HCT116 (cell line): ENCODE results near the gene KRTAP12-2.
"Not testable (repeated sequence)": the region's sequence is repeated elsewhere in the genome, so short reads cannot be mapped to it uniquely, and the experiment has no call there.

ENCODE experiments used
- EZH2phosphoT487 ChIP-seq: fragments of 200-600 bp; IDR thresholded peaks from 2 replicates; pipeline ENCODE4 v1.6.1; 2018; ENCODE audit warnings: antibody characterized with exemption, borderline replicate concordance
- JUND ChIP-seq: IDR thresholded peaks from 2 replicates; pipeline ENCODE4 v1.6.1; 2012

GRCh38 chr21:44646366-44647221 lies 20.1 kb downstream of the KRTAP12-2 start, which contains the start of gene KRTAP10-11:
- TF ChIP-seq EZH2phosphoT487, JUND: not testable (repeated sequence)
